HG02588 (cell line): Measurements from ENCODE around the gene NKTR.

ENCODE experiments used
- ATAC-seq: cut with Tn5 transposase; IDR thresholded peaks from one replicate; pipeline ENCODE4 v1.9.1; 2021; ENCODE audit warnings: mild to moderate bottlenecking, moderate library complexity; ENCODE audit not compliant: unreplicated experiment

NKTR gene

GRCh38 chr3:42647821-42648459, 47.5 kb downstream of the NKTR start:
- no peak for ATAC-seq

- ATAC-seq = no peak
Measured at GRCh38 chr3:42649006-42649405, 48.5 kb downstream of the NKTR start.

GRCh38 chr3:42649783-42650182, 49.3 kb downstream of the NKTR start:
- no peak for ATAC-seq

- no peak for ATAC-seq
Measured at GRCh38 chr3:42651248-42652091, 51.0 kb downstream of the NKTR start.

GRCh38 chr3:42652251-42652610, 51.7 kb downstream of the NKTR start:
- no peak for ATAC-seq

- ATAC-seq = no peak
Measured at GRCh38 chr3:42652611-42653302, 52.3 kb downstream of the NKTR start.

- ATAC-seq = no peak
Measured at GRCh38 chr3:42653303-42653559, 52.7 kb downstream of the NKTR start.

GRCh38 chr3:42653560-42654330, 53.3 kb downstream of the NKTR start, which contains the start of gene ZBTB47:
Gene ZBTB47, plus strand, starts transcription at chr3:42653697. Its CDS starts 4,659 bp downstream, at chr3:42658356.
- no peak for ATAC-seq

GRCh38 chr3:42654331-42655201, 54.1 kb downstream of the NKTR start:
- ATAC-seq = no peak

GRCh38 chr3:42655331-42655888, 54.9 kb downstream of the NKTR start:
- ATAC-seq = no peak

- ATAC-seq = no peak
Measured at GRCh38 chr3:42655980-42656679, 55.6 kb downstream of the NKTR start.

- no peak for ATAC-seq
Measured at GRCh38 chr3:42656680-42657610, 56.5 kb downstream of the NKTR start.

- no peak for ATAC-seq
Measured at GRCh38 chr3:42657675-42658074, 57.2 kb downstream of the NKTR start.

GRCh38 chr3:42658091-42658770, 57.7 kb downstream of the NKTR start:
- no peak for ATAC-seq

GRCh38 chr3:42658771-42659390, 58.4 kb downstream of the NKTR start:
- ATAC-seq = no peak

GRCh38 chr3:42659451-42660130, 59.1 kb downstream of the NKTR start:
- ATAC-seq = no peak
